GM21526 (cell line): ENCODE data around the gene STT3B.

Experiments
- ATAC-seq: cut with Tn5 transposase; IDR thresholded peaks from one replicate; pipeline ENCODE4 v1.9.1; 2021; ENCODE audit warnings: moderate library complexity; ENCODE audit not compliant: unreplicated experiment, low FRiP score

The STT3B gene

GRCh38 chr3:31635545-31635944 is 102.8 kb downstream of the STT3B start:
- ATAC-seq = no peak

GRCh38 chr3:31636049-31636448 is 103.3 kb downstream of the STT3B start:
- no peak for ATAC-seq

GRCh38 chr3:31636694-31637442 is 104.1 kb downstream of the STT3B start:
- ATAC-seq = no peak

- no peak for ATAC-seq
Measured at GRCh38 chr3:31639828-31640227, 107.1 kb downstream of the STT3B start.

- ATAC-seq = no peak
Measured at GRCh38 chr3:31645256-31645655, 112.5 kb downstream of the STT3B start.

- ATAC-seq = no peak
Measured at GRCh38 chr3:31648286-31648968, 115.7 kb downstream of the STT3B start.

GRCh38 chr3:31652296-31652695 is 119.6 kb downstream of the STT3B start:
- ATAC-seq = no peak

GRCh38 chr3:31653464-31653863 is 120.7 kb downstream of the STT3B start:
- ATAC-seq = no peak

GRCh38 chr3:31654998-31655397 is 122.3 kb downstream of the STT3B start:
- no peak for ATAC-seq

GRCh38 chr3:31659246-31659645 is 126.5 kb downstream of the STT3B start:
- ATAC-seq = no peak

- ATAC-seq = no peak
Measured at GRCh38 chr3:31661286-31661685, 128.6 kb downstream of the STT3B start.

GRCh38 chr3:31661993-31662670 is 129.4 kb downstream of the STT3B start:
- no peak for ATAC-seq

GRCh38 chr3:31664031-31664430 is 131.3 kb downstream of the STT3B start:
- no peak for ATAC-seq

GRCh38 chr3:31667582-31667981 is 134.9 kb downstream of the STT3B start:
- no peak for ATAC-seq

- ATAC-seq = no peak
Measured at GRCh38 chr3:31668242-31668641, 135.5 kb downstream of the STT3B start.

- ATAC-seq = no peak
Measured at GRCh38 chr3:31670136-31670535, 137.4 kb downstream of the STT3B start.

GRCh38 chr3:31670722-31671121 is 138.0 kb downstream of the STT3B start:
- ATAC-seq = no peak

- ATAC-seq = no peak
Measured at GRCh38 chr3:31671451-31671850, 138.7 kb downstream of the STT3B start.

GRCh38 chr3:31671976-31672375 is 139.3 kb downstream of the STT3B start:
- no peak for ATAC-seq

- no peak for ATAC-seq
Measured at GRCh38 chr3:31673950-31674349, 141.2 kb downstream of the STT3B start.

GRCh38 chr3:31676556-31676955 is 143.8 kb downstream of the STT3B start:
- no peak for ATAC-seq
